A549 (cell line): Measurements from ENCODE around the gene MSI2.

Source experiments
- BCL3 ChIP-seq: fragments of >200 bp; sonication (Bioruptor Twin); formaldehyde crosslinking; IDR thresholded peaks from 3 replicates; pipeline ENCODE4 v1.6.1; 2016
- CHD2 ChIP-seq: fragments of 150-350 bp; IDR thresholded peaks from 2 replicates; pipeline ENCODE4 v1.6.1; 2014; ENCODE audit warnings: low read length; ENCODE audit not compliant: partially characterized antibody
- CTCF ChIP-seq: fragments of >200 bp; sonication (Bioruptor Twin); formaldehyde crosslinking; IDR thresholded peaks from 3 replicates; pipeline ENCODE4 v1.5.1; 2016
- EP300 ChIP-seq, 2 experiments: fragments of >200 bp; sonication (Bioruptor Twin); formaldehyde crosslinking; IDR thresholded peaks; 2 replicates in 1 of 2; 3 replicates in 1 of 2; pipeline ENCODE4 v1.6.1; 2016 to 2017
- HMGXB4 ChIP-seq: fragments of 250-450 bp; sonication (Bioruptor Pico); IDR thresholded peaks from 2 replicates; pipeline ENCODE4 v1.5.0; 2021; ENCODE audit warnings: mild to moderate bottlenecking, moderate library complexity, borderline replicate concordance
- MAFK ChIP-seq: fragments of 450-650 bp; IDR thresholded peaks from 2 replicates; pipeline ENCODE4 v1.6.1; 2014; ENCODE audit not compliant: partially characterized antibody
- NR3C1 ChIP-seq: fragments of >200 bp; sonication (Bioruptor Twin); formaldehyde crosslinking; IDR thresholded peaks from 3 replicates; pipeline ENCODE4 v1.6.1; 2017
- POLR2A ChIP-seq: IDR thresholded peaks from 2 replicates; pipeline ENCODE4 v1.6.1; 2012; ENCODE audit warnings: mild to moderate bottlenecking, low read length
- REST ChIP-seq: fragments of 200-600 bp; sonication (generic); IDR thresholded peaks from 2 replicates; pipeline ENCODE4 v1.6.1; 2016; ENCODE audit warnings: antibody characterized with exemption, mild to moderate bottlenecking, moderate library complexity
- USF2 ChIP-seq: fragments of 450-650 bp; IDR thresholded peaks from 2 replicates; pipeline ENCODE4 v1.6.1; 2014; ENCODE audit warnings: antibody characterized with exemption

GRCh38 chr17:57308543-57309186 is 52.3 kb downstream of the MSI2 start:
- TF ChIP-seq CHD2 (no peak), POLR2A (no peak), CTCF (no peak), MAFK (no peak), EP300 (IDR thresholded peaks at IDR 0.05) (no peak), HMGXB4 (CRISPR knock-in tag) (no peak), USF2 (no peak), NR3C1 (no peak), BCL3 (no peak), REST (no peak)
